Measurements from ENCODE around the gene SLC6A6. TPM values are rescaled to one million over a fixed set of nuclear protein-coding genes. Genes with fewer than 3 reads are reported as not detected.
"Not testable (repeated sequence)": the region's sequence is repeated elsewhere in the genome, so short reads cannot be mapped to it uniquely, and the experiment has no call there.

The SLC6A6 gene
- total RNA-seq, 1 experiment from 2014 or later, result 3.4 TPM

GRCh38 chr3:14406336-14406735 lies 3.9 kb downstream of the SLC6A6 start:
- H3K27me3 ChIP-seq, result no peaks in the 10 kb centered on the region
- H3K9me3 ChIP-seq, result no peaks in the 10 kb centered on the region
- H3K36me3 ChIP-seq, result no peaks in the 10 kb centered on the region
- H3K4me3 ChIP-seq, result no peak overlapping the region
- no peak for DNase-seq

DNA sequence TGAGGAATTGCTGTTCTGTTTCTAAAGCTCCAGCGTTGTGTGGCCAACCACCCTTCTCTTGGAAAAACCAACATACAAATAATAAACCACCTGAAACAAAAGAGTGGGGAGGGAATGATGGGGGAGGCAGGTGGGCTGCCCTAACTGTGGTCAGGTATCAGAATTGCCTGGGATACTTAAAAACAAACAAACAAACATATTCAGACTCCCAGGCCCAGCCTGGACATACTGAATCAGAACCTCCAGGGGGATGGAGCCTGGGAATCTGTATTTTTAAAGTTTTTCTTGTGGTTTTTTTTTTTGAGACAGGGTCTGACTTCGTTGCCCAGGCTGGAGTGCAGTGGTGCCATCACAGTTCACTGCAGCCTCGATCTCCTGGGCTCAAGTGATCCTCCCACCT lies 4.4 kb downstream of the SLC6A6 start:
- Histone ChIP-seq H3K4me3 (no peak overlapping the region), H3K9me3 (no peaks in the 10 kb centered on the region), H3K27me3 (no peaks in the 10 kb centered on the region), H3K36me3 (no peaks in the 10 kb centered on the region)
- DNase-seq, result no peak

DNA sequence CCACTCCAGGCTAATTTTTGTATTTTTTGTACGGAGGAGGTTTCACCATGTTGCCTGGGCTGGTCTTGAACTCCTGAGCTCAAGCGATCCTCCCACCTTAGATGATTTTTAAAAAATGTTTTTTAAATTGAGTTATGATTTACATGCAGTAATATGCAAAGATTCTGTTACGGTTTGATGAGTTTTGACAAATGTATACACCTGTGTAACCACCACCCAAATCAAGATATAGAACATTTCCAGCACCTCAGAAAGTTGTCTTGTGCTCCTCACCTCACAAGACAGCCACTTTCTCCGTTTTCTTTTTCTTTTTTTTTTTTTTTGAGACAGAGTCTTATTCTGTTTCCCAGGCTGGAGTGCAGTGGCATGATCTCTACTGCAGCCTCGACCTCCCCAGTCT lies 4.8 kb downstream of the SLC6A6 start:
- H3K4me3 ChIP-seq, result no peak overlapping the region
- no peaks in the 10 kb centered on the region for H3K9me3 ChIP-seq
- no peak for DNase-seq
- H3K36me3 ChIP-seq, result no peaks in the 10 kb centered on the region
- H3K27me3 ChIP-seq, result no peaks in the 10 kb centered on the region

DNA sequence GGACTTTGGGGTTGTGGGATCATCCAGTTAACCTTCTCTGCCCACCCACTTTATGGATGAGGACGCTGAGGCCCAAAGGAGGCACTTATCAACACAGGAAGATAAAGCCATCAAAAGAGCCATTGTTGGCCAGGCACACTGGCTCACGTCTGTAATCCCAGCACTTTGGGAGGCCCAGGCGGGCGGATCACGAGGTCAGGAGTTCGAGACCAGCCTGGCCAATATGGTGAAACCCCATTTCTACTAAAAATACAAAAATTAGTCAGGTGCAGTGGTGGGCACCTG lies 7.3 kb downstream of the SLC6A6 start:
- not testable (repeated sequence) for H3K9me3 ChIP-seq, H3K4me3 ChIP-seq, DNase-seq, H3K36me3 ChIP-seq, H3K27me3 ChIP-seq

GRCh38 chr3:14410106-14410502 lies 7.7 kb downstream of the SLC6A6 start:
- no peaks in the 10 kb centered on the region for H3K27me3 ChIP-seq
- H3K4me3 ChIP-seq, result no peak overlapping the region
- no peak for DNase-seq
- H3K36me3 ChIP-seq, result no peaks in the 10 kb centered on the region
- H3K9me3 ChIP-seq, result no peaks in the 10 kb centered on the region

DNA sequence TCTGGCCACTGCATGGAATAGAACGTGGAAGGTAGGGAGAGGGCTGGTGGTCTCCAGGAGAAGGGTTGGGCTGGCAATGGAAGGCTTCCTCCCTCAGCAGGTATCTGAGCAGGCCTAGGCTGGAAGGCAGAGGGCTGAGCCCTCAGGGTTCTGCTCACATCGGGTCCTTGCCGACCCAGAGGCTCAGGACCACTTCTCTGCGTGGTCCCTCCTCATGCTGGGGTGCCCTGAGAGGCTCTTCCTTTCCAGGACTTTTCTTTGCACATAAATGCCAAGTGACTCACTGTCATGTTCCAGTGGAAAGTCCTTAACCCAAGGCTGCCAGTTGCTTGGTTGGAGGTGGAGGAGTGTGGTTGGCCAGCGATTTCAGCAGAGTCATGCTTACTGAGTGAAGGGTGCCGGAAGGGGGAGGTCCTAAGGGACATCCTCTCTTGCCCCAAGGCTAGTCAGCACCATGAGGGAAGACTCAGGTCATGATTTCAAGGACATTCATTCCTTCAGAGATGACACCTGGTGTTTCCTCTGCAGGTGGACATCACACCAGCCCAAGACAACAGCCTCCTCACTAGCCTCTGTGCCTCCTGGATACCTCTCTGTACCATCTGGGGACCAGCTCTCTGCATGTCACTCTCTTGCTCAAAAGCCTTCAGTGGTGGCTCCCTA lies 8.2 kb downstream of the SLC6A6 start:
- H3K4me3 ChIP-seq, result no peak overlapping the region

GRCh38 chr3:14411166-14411526 lies 8.7 kb downstream of the SLC6A6 start:
- Histone ChIP-seq H3K9me3 (no peaks in the 10 kb centered on the region), H3K36me3 (no peaks in the 10 kb centered on the region), H3K27me3 (no peaks in the 10 kb centered on the region), H3K4me3 (no peak overlapping the region)
- no peak for DNase-seq

More for the DNA sequence above, 8.2 kb downstream of the SLC6A6 start:
- no peaks in the 10 kb centered on the region for H3K27me3 ChIP-seq
- H3K9me3 ChIP-seq, result no peaks in the 10 kb centered on the region
- no peaks in the 10 kb centered on the region for H3K36me3 ChIP-seq
- DNase-seq, result peak; percentile 88

GRCh38 chr3:14411988-14412387 lies 9.6 kb downstream of the SLC6A6 start:
- H3K4me3 ChIP-seq, result no peak overlapping the region
- no peak for DNase-seq
- no peaks in the 10 kb centered on the region for H3K9me3 ChIP-seq
- H3K36me3 ChIP-seq, result no peaks in the 10 kb centered on the region
- H3K27me3 ChIP-seq, result no peaks in the 10 kb centered on the region

DNA sequence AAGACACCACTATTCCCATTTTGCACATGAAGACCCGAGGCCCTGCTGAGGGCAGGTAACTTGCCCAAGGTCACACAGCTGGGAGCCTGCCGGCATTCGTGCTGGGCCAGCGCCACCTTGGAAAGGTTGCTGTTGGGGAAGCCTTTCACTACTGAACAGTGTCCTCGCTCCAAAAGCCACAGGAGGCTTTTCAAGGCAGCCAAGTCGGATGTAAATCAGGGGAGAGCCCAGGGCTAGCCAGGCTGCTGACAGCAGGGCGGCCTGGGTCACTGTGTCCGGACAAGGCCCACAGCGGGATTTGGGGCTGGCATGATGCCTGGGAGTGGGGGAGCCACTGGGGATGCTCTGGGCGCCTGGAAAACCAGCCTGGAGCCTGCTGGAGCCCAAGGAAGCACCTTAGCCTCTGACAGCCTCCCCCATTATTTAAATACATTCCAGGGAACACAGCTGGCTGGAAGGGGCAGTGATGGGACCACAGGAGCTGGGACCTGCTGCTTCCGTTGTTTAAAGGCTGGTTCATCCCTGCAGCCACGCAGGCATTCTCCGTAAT lies 10.5 kb downstream of the SLC6A6 start:
- no peaks in the 10 kb centered on the region for H3K9me3 ChIP-seq

DNA sequence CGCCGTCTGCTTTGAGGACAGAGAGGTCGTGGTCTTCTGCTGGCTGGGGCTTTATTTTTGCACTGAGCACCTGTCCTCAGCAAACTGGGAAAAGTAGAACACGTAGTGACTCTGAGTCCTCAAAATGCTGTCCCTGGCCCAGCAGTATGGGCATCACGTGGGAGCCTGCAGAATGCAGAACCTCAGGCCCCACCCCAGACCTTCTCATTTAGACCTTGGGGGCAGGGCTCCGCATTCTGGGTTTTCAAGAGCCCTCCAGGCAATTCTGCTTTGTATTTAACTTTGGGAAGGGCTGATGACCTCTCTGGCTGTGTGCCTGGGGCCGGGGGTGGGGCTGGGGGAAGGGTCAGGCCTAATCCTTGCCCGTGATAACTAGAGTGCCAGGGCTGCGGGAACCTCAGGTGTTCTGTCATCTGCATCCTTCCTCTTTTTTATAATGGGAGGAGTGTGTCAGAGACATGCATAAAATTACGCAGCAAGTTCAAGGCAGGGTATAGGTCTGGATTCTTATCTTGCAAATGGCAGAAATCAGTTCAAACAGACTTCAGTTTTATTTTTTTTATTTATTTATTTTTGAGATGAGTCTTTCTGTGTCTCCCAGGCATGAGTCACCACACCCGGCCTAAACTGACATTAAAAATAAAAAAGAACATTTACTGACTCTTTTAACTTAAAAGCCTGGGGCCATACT lies 11.1 kb downstream of the SLC6A6 start:
- DNase-seq, result no peak
- no peaks in the 10 kb centered on the region for H3K36me3 ChIP-seq

More for the DNA sequence above, 10.5 kb downstream of the SLC6A6 start:
- Histone ChIP-seq H3K36me3 (no peaks in the 10 kb centered on the region), H3K4me3 (no peak overlapping the region), H3K27me3 (no peaks in the 10 kb centered on the region)
- peak; percentile 18 for DNase-seq

GRCh38 chr3:14414846-14415464 lies 12.5 kb downstream of the SLC6A6 start:
- Histone ChIP-seq H3K36me3 (no peaks in the 10 kb centered on the region), H3K27me3 (no peaks in the 10 kb centered on the region), H3K4me3 (no peak overlapping the region), H3K9me3 (no peaks in the 10 kb centered on the region)
- DNase-seq, result no peak

More for the DNA sequence above, 11.1 kb downstream of the SLC6A6 start:
- no peaks in the 10 kb centered on the region for H3K9me3 ChIP-seq
- no peaks in the 10 kb centered on the region for H3K27me3 ChIP-seq
- H3K4me3 ChIP-seq, result no peak overlapping the region

DNA sequence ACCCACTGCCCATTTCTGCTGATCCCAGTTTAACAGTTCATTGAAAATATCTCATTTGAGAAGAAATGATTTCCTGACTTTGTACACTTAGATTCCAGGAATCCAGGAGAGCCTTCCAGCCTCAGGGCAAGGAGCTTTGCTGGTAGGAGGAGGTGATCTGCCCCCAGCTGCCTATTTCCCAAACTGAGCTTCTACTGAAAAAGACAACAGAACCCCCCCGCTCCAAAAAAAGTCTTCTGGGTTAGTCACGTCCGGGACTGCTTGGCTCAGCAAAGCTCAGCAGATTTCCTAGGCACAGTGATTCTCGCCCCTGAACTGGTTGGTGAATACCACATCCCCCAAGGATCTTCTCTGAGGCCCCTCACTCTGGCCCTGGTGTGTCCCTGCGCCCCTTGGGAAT lies 13.1 kb downstream of the SLC6A6 start:
- H3K27me3 ChIP-seq, result no peaks in the 10 kb centered on the region
- no peak for DNase-seq
- H3K36me3 ChIP-seq, result no peaks in the 10 kb centered on the region
- no peaks in the 10 kb centered on the region for H3K9me3 ChIP-seq
- no peak overlapping the region for H3K4me3 ChIP-seq

GRCh38 chr3:14416453-14416852 lies 14.0 kb downstream of the SLC6A6 start:
- H3K9me3 ChIP-seq, result no peaks in the 10 kb centered on the region
- H3K27me3 ChIP-seq, result no peaks in the 10 kb centered on the region
- no peaks in the 10 kb centered on the region for H3K36me3 ChIP-seq
- DNase-seq, result no peak
- H3K4me3 ChIP-seq, result no peak overlapping the region

GRCh38 chr3:14418296-14419250 lies 16.2 kb downstream of the SLC6A6 start:
- Histone ChIP-seq H3K9me3 (no peaks in the 10 kb centered on the region), H3K36me3 (no peaks in the 10 kb centered on the region), H3K27me3 (no peaks in the 10 kb centered on the region), H3K4me3 (no peak overlapping the region)
- DNase-seq, result no peak

DNA sequence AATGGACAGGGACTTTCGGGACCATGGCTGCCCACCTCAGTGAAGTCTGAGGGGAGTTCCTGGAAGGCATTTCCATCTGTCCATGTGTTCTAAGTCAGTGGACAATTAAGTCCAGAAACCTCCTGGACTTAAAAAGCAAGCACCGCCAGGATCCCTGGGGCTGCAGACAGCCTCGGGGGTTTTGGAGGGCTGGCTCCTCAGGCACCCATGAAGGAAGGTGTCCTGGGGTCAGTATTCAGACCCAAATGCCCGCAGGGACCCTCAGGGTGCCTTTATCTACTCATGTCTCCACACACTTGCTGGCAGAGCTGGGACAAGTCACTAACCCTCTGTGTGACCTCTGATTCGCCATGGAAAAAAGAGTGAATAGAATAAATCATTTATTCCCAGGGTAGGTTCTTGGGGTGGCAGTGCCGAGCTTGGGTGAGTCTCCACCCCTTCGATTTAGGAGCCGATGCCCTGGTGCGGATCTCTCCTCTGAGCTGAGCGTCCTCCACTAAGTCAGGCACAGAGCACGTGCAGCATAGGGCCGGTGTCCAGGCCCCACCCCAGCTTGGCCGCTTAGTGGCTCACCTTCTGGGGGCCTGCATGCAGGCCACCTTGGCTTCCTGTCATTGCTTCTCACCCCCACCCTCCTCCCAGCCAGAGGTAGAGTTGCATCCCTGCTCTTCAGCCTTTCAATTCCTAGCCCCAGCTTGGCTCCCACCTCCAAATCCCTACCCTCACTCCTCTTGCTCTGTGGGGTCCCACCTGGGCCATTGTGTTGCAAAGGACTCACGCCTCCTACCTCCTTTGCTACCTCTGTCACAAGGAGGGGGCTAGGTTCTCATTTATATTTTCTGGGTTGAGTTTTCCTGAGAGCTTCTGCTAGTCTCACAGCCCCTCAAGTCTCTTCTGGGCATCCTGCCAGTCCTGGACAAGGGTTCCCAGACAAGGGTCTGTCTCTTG lies 19.9 kb downstream of the SLC6A6 start:
- Histone ChIP-seq H3K9me3 (no peaks in the 10 kb centered on the region), H3K4me3 (no peak overlapping the region), H3K36me3 (no peaks in the 10 kb centered on the region)

GRCh38 chr3:14423197-14423743 lies 20.9 kb downstream of the SLC6A6 start:
- H3K36me3 ChIP-seq, result no peaks in the 10 kb centered on the region
- no peak overlapping the region for H3K4me3 ChIP-seq
- no peaks in the 10 kb centered on the region for H3K9me3 ChIP-seq
- no peaks in the 10 kb centered on the region for H3K27me3 ChIP-seq
- no peak for DNase-seq

More for the DNA sequence above, 19.9 kb downstream of the SLC6A6 start:
- no peaks in the 10 kb centered on the region for H3K27me3 ChIP-seq
- DNase-seq, result no peak

All from MG63 (cell line).